K562 (cell line): ENCODE measurements around the gene SLC44A1. TPM values are rescaled to one million over a fixed set of nuclear protein-coding genes. Genes with fewer than 3 reads are reported as not detected.

ENCODE experiments used
- CBX1 ChIP-seq: sonication (generic); IDR thresholded peaks from 2 replicates; pipeline ENCODE4 v1.6.1; 2016; ENCODE audit warnings: antibody characterized with exemption, low read depth, mild to moderate bottlenecking
- CREM ChIP-seq: IDR thresholded peaks from 2 replicates; pipeline ENCODE4 v1.6.1; 2014; ENCODE audit warnings: antibody characterized with exemption, low read depth
- EWSR1 ChIP-seq: fragments of 450-650 bp; IDR thresholded peaks from 2 replicates; pipeline ENCODE4 v1.6.1; 2018; ENCODE audit warnings: borderline replicate concordance, mild to moderate bottlenecking, low read depth, moderate library complexity; ENCODE audit not compliant: partially characterized antibody
- FOXA3 ChIP-seq, 2 experiments: fragments of 450-650 bp in 1 of 2; sonication (generic) in 1 of 2; formaldehyde crosslinking; IDR thresholded peaks in 1 of 2; conservative IDR thresholded peaks in 1 of 2; 2 replicates each; pipeline versions ENCODE4 v1.4.0 to v1.8.0; 2020 to 2022; ENCODE audit warnings: mild to moderate bottlenecking in 2 of 2, missing genetic modification reagents in 1 of 2
- HDAC1 ChIP-seq, 2 experiments: fragments of 450-650 bp; IDR thresholded peaks; 2 replicates each; pipeline ENCODE4 v1.6.1; 2016 to 2017; ENCODE audit warnings: inconsistent platforms in 1 of 2, mild to moderate bottlenecking in 1 of 2, moderate library complexity in 1 of 2
- MCM3 ChIP-seq: fragments of 450-650 bp; IDR thresholded peaks from 2 replicates; pipeline ENCODE4 v1.6.1; 2016
- NR2C2 ChIP-seq, 2 experiments: fragments of 200-800 bp in 1 of 2; sonication (Bioruptor generic) in 1 of 2; sonication (generic) in 1 of 2; formaldehyde crosslinking in 1 of 2; IDR thresholded peaks; 2 replicates each; pipeline versions ENCODE4 v1.6.1 to v1.8.0; 2016 to 2022; ENCODE audit warnings: mild to moderate bottlenecking in 1 of 2, missing compliant biosample characterization in 1 of 2, missing genetic modification characterization in 1 of 2, missing genetic modification reagents in 1 of 2
- PRPF4 ChIP-seq: fragments of 200-400 bp; formaldehyde crosslinking; IDR thresholded peaks from one replicate; pipeline ENCODE4 v1.6.1; 2017; ENCODE audit warnings: low read length, low read depth, mild to moderate bottlenecking; ENCODE audit not compliant: insufficient read depth, poor library complexity, severe bottlenecking
- SRSF7 ChIP-seq: fragments of 200-400 bp; formaldehyde crosslinking; optimal IDR thresholded peaks from 2 replicates; pipeline ENCODE3; 2017; ENCODE audit warnings: mild to moderate bottlenecking, low read depth, low read length
- STAG1 ChIP-seq: sonication (generic); formaldehyde crosslinking; IDR thresholded peaks from 2 replicates; pipeline ENCODE4 v1.5.0; 2020; ENCODE audit warnings: missing genetic modification reagents, borderline replicate concordance
- TAF1 ChIP-seq: IDR thresholded peaks from 2 replicates; pipeline ENCODE4 v1.6.1; 2011; ENCODE audit warnings: mild to moderate bottlenecking, low read length, moderate library complexity; ENCODE audit not compliant: insufficient read depth, control insufficient read depth, severe bottlenecking; ENCODE audit errors: extremely low read depth
- THRB ChIP-seq: fragments of 450-650 bp; formaldehyde crosslinking; conservative IDR thresholded peaks from 2 replicates; pipeline ENCODE4 v1.4.0; 2022; ENCODE audit warnings: mild to moderate bottlenecking, missing genetic modification characterization
- U2AF1 ChIP-seq: fragments of 200-400 bp; formaldehyde crosslinking; optimal IDR thresholded peaks from 2 replicates; pipeline ENCODE3; 2017; ENCODE audit warnings: mild to moderate bottlenecking, low read depth, low read length, moderate library complexity
- ZEB2 ChIP-seq: fragments of 450-650 bp; IDR thresholded peaks from 2 replicates; pipeline ENCODE4 v1.6.1; 2016
- ZNF253 ChIP-seq: fragments of 250-450 bp; sonication (Bioruptor Pico); conservative IDR thresholded peaks from 2 replicates; pipeline ENCODE4 v1.6.1; 2021; ENCODE audit warnings: mild to moderate bottlenecking
- ZNF318 ChIP-seq, 2 experiments: fragments of 450-650 bp; IDR thresholded peaks; 2 replicates each; pipeline ENCODE4 v1.6.1; 2016; ENCODE audit warnings: mild to moderate bottlenecking in 2 of 2, borderline replicate concordance in 1 of 2, low read depth in 1 of 2, moderate library complexity in 1 of 2
- ZNF384 ChIP-seq: IDR thresholded peaks from 2 replicates; pipeline ENCODE4 v1.6.1; 2012; ENCODE audit warnings: low read depth, low read length, improper control_type of control experiment
- ZNF707 ChIP-seq: fragments of 250-450 bp; sonication (Bioruptor Pico); conservative IDR thresholded peaks from 2 replicates; pipeline ENCODE4 v1.8.0; 2022; ENCODE audit warnings: inconsistent platforms, mild to moderate bottlenecking, moderate library complexity
- polyA plus RNA-seq, 8 experiments: library from polyadenylated mRNA; depleted of rRNA in 4 of 8; stranded (reverse) in 5 of 8; unstranded in 3 of 8; fragments of >200 nt; fragmentation: Nextera tagmentation in 2 of 8; fragmentation: Illumina TruSeq in 1 of 8; extraction: Ambion mirVana in 2 of 8; extraction: Trizol in 1 of 8; gene quantifications; 2 replicates each; pipeline versions ENCODE4 v1.2.1 to v1.2.3, GENCODE V29; 2011 to 2014; ENCODE audit warnings: inconsistent platforms in 1 of 8, missing spikeins in 1 of 8
- total RNA-seq, 7 experiments: library from RNA; depleted of rRNA in 6 of 7; stranded (reverse); fragments of >200 nt in 6 of 7; fragmentation: Illumina TruSeq in 2 of 7; extraction: Trizol in 2 of 7; gene quantifications; 2 replicates each; pipeline versions ENCODE4 v1.2.1 to v1.2.3, GENCODE V29; 2011 to 2021; ENCODE audit warnings: low replicate concordance in 1 of 7

Gene SLC44A1
- total and polyA plus RNA-seq, 9 of the 15 experiments (the other 6 are each of a cell fraction or from before 2014, with no cell fraction given) = 0.11 to 0.59 (median 0.30) TPM

- no peak for TF ChIP-seq SRSF7
- TF ChIP-seq TAF1 = peak; percentile 56
- TF ChIP-seq NR2C2 (CRISPR knock-in tag; IDR thresholded peaks at IDR 0.05) = peak; percentile 81
- TF ChIP-seq NR2C2 (tag; IDR thresholded peaks at IDR 0.05) = peak; percentile 86
- peak; percentile 89 for TF ChIP-seq U2AF1
- peak in 1 of 2 experiments; percentile 90; a peak in 2 of 4 replicates for TF ChIP-seq FOXA3 (CRISPR knock-in tag; conservative IDR thresholded peaks at IDR 0.05 in 1 of 2, IDR thresholded peaks at IDR 0.05 in 1 of 2)
- 0 out of 2 replicates have a peak, but pooled peaks have one; percentile 20 for TF ChIP-seq THRB (CRISPR knock-in tag)
- TF ChIP-seq CBX1 = peak; percentile 20; the same call in 1 of the 2 replicates
- TF ChIP-seq ZNF384 = no peak
- 0 out of 2 replicates have a peak, but pooled peaks have one; percentile 13 for TF ChIP-seq ZNF253
- no peak for TF ChIP-seq HDAC1 (IDR thresholded peaks at IDR 0.05)
- no peak for TF ChIP-seq ZNF707 (CRISPR knock-in tag)
- TF ChIP-seq EWSR1 = no peak
- peak; percentile 96 for TF ChIP-seq ZEB2
- TF ChIP-seq MCM3 = no peak
- TF ChIP-seq CREM = peak; percentile 55
- TF ChIP-seq PRPF4 = peak; percentile 42
- TF ChIP-seq STAG1 (CRISPR knock-in tag) = no peak
- no peak for TF ChIP-seq ZNF318 (IDR thresholded peaks at IDR 0.05; ENCODE audit: borderline replicate concordance in 1 of 2, low read depth in 1 of 2)
Observed at GRCh38 chr9:105244003-105244733, at the start of gene SLC44A1 (continued).
